Measurements from ENCODE around the gene PTPRM.

The PTPRM gene

GRCh38 chr18:7600036-7600435, 32.9 kb downstream of the PTPRM start:
- no peak for DNase-seq (ENCODE audit: low spot score)

- no peak for DNase-seq (ENCODE audit: low spot score)
Measured at GRCh38 chr18:7600528-7601245, 33.6 kb downstream of the PTPRM start.

DNA sequence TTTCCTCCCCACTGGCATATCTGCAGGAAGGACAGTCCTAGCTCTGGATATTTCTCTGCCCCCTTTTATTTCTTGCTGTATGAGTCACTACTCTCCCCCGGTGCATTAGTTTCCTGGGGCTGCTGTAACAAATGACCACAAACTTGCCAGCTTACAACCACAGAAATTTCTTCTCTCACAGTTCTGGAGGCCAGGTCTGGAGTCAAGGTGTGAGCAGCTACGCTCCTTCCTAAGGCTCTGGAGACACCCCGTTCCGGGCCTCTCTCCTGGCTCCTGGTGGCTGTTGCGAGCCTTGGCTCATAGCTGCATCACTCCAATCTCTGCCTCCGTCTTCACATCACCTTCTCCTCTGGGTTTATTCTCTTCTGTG, 34.1 kb downstream of the PTPRM start:
- no peak for DNase-seq (ENCODE audit: low spot score)

DNA sequence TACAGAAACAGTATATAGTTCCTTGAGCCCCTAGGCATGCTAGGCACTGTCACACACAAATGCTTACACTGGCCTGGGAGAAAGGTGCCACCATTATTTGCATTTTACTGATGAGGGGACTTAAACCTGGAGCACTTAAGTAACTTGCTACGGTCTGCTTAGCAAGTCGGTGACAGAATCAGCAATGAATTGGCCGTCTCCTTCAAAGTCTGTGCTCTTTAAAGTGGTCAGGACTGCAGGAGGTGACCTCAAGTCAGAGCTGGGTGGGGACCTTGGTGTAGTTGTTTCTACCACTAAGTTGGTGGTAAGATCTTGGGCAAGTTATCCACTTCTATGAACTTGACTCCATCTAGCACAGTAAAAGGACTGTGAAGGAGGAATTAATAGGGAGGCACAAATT, 34.8 kb downstream of the PTPRM start:
- DNase-seq (ENCODE audit: low spot score), result no peak

DNA sequence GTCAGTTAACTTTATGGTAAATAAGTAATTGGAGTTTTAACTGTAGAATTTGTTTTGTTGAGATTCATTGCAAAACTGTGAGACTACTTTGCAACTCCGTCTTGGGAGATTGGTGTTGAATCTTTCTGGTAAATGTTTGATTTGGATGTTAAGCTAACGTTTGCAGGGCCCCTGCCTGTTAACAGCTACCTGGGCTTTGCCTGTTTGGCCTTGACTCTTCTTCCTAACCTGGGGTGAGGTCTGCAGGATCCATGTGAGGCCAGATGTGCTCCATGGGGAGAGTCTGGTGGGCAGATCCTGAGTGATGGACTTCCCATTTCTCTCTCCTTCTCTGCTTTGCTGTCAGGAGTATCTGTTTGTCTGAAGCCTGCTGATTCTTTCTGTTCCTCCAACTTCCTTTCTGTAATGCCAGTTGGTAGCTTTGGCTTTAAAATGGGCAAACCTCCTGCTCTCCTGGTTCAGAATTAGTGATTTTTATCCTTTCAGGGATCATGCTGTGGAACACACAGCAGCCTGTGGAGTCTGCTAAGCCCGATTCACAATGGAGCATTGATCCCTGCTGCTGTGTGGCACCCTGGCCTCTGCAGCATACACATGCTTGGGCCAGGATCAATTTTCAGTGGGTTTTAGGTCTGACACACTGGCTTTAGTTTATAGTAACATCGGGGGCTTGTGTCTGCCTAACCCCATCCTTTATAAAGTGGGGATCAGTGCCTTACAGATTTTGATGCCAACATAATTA, 36.3 kb downstream of the PTPRM start:
- DNase-seq (ENCODE audit: low spot score), result peak; percentile 19

DNA sequence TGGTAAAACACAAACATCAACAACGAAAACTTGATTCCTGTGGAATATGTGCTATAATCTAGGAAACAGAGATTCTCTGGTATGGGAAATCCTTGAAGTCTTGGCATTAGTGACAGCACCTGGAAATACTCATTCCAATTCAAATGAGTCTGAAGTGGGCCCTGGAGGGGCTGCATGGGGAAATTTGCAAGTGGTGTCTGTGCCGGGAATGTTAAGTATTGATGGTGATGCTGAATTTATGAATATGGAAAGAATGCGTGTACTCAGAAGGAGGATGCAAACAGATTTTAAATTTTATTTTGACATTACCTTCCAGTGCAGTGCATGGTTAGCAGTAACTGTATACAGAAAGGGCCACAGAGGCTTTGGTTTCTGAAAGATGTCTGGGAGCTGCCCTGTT, 37.2 kb downstream of the PTPRM start:
- no peak for DNase-seq (ENCODE audit: low spot score)

DNA sequence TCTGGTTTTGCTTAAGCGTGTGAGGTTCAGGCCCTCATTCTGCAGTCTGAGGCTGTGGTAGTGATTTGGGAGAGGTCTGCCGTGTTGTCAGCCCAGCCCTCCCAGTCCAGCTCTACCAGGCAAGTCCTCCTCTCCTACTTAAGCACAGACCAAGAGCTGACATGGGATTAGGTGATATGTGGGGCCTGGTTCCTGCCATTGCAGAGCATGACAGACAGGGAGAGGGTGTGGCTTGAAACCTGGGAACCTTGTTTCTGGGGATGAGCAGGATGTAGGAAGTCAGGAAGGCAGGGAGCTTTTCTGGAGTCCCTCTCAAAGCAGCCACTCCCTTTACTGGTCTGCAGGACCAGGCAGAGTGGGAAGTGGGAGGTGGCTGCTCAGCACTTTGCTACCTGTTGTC, 38.6 kb downstream of the PTPRM start:
- no peak for DNase-seq (ENCODE audit: low spot score)

- no peak for DNase-seq (ENCODE audit: low spot score)
Measured at GRCh38 chr18:7607540-7608173, 40.5 kb downstream of the PTPRM start.

DNA sequence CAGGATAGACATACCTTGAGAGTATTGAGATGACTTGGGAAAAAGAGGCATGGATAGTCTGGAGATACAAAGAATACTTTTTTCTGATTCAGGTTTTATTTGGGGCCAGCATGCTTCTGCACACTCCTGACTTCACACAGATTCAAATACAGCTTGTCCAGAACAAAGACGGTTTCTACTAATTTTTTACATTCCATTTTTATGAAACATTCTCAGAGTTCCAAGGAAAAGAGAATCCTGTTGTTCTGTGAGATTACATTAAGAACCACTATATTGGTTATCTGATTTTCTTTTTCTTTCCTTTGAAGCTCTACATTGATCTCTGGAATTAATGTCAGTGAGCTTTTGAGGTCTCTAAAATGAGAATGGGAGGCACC, 41.0 kb downstream of the PTPRM start:
- DNase-seq (ENCODE audit: low spot score), result peak; percentile 62

DNA sequence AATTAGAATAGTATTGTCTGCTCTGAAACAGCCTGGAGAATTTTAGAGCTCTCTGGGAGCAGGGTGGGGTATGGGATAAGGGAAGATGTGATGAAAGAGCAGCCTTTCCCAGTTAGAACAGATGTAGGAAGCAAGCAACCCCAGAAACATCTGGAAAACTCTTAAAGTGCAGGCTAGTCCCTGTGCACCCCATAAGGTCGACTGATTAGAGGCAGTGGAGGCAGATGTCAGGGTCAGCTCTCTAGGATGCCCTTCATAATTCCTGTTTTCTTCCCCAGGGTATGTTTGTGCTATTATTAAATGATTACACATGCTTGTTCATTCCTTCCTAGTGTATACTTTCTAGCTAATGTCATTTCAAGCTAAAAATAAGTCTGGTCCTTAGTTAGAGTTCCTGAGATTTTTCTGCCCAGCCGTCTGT, 41.7 kb downstream of the PTPRM start:
- no peak for DNase-seq (ENCODE audit: low spot score)

DNA sequence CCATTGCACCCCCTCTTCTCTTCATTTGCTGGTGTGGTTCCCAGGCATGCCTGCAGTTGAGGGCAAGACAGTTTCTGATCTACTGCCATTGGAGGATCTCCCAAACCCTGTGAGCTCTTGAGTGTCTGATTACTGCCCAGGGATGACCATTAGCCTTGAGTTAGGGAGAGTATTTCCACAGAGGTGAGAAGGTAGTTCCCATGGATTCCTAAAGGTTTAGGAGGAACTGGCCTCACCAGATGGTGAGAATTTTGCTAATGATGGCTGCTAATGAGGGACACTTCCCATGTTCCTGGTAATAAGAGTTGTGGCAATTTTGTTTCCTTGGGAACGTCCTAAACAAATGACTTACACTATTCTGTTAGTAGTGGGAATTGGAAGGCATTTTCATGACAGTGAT, 42.5 kb downstream of the PTPRM start:
- DNase-seq (ENCODE audit: low spot score), result no peak

GRCh38 chr18:7614042-7614441, 46.9 kb downstream of the PTPRM start:
- DNase-seq (ENCODE audit: low spot score), result no peak

DNA sequence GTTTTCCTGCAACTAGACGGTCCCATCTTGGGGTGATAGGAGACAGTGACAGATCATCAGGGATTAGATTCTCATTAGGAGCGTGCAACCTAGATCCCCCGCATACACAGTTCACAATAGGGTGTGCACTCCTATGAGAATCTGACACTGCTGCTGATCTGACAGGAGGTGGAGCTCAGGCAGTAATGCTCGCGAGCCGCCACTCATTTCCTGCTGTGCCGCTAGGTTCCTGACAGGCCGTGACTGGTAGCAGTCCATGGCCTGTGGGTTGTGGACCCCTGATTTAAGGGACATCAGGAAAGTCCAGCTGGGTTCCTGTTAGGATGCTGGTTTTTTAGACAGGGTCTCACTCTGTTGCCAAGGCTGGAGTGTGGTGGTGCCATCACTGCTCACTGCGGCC, 48.7 kb downstream of the PTPRM start:
- DNase-seq (ENCODE audit: low spot score), result no peak

DNA sequence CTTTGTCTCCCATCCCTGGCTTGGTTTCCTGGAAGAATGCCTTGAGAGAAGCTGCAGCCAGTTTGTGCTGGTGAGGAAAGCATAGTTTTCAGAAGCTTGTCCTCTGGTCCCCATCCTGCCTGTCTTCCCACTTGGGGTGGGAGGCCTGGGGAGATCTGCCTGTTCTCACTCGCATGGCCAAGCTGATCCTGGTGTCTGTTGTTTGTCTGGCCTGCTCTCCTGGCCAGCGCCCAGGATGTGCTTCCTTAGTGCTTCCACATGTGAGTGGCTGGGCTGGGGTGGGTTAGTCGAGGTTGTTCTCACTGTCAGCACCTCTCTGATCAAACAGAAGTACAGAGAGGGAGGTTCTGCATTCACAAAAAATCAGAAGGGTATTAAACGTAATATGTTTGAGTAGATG, 49.5 kb downstream of the PTPRM start:
- no peak for DNase-seq (ENCODE audit: low spot score)

- DNase-seq (ENCODE audit: low spot score), result no peak
Measured at GRCh38 chr18:7617738-7618422, 50.8 kb downstream of the PTPRM start.

DNA sequence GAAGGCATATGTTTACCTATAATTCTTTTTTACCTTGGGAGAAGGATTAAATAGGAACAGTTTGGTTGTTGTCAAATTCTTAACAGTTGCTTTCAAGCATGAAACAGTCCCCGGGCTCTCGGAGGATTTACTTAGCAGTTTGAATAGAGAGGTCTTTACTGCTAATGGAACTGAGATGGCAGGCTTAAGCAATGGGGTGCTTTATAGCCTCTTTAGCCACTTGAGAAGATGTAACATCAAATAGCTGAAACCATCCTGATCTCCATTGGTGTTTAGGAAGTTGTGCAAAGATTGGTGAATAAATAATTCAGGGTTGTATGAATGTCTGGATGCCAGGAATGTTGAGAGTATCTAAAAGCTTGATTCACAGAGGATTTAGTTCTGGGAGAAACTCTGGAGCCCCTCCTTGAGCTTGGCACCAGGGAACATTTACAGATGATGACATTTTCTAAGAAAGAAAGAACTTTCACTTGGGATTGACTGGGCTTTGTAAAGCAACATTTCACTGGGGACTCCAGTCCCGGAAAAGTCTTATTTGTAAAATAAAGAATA, 51.9 kb downstream of the PTPRM start:
- DNase-seq (ENCODE audit: low spot score), result no peak

DNA sequence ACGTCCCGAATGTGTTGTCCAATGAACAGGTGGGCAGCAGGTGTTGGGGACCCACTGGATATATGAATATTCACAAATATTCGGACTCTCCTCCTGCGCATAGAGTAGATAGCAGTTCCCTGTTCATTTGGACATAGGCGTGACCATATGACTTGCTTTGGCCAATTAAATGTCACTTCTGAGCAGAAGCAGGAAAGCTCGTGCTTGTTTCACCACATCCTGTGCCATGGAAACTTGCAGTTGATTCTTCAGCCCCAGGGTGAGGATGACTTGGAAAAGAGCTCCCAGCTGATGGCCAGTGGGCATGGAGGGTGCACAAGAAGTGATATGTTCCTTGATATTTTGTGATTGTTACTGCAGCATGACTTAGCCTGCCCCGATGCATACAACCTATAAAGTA, 52.6 kb downstream of the PTPRM start:
- no peak for DNase-seq (ENCODE audit: low spot score)

DNA sequence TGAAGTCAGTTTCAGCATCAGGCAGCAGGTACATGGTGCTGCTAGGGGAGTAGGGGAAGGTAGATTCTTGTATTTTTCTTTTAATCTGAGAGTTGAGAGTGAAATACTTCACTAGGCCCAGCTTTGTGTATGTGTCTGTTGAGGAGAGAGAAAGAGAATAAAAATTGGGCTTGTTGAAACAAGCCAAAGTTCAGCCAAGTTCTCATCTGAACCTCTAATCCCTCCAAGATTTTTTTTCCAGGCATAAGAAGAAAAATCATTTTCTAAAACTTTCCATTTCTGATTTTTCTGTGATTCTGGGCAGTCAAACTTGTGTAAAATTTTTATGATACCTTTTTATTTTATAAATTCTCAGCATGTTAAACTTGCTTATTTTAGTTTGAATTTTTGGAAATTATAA, 55.6 kb downstream of the PTPRM start:
- DNase-seq (ENCODE audit: low spot score), result no peak

DNA sequence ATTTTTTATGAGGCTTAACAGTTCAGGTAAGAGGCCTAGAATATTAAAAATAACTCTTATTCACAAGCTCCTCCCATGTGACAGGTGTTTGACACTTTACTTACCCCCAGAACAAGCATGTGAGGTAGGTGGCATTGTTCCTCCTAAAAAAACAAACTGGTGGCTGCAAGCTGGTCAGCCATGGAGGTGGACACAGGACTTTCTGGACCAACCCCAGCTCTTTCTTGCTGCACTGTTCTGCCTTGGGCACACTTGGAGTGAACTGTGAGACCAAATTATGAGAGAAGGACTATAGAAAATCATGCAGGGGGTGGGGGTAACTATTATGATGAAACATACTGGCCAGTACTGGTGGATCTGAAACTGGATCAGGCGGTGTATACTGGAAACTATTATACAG, 56.6 kb downstream of the PTPRM start:
- no peak for DNase-seq (ENCODE audit: low spot score)

DNA sequence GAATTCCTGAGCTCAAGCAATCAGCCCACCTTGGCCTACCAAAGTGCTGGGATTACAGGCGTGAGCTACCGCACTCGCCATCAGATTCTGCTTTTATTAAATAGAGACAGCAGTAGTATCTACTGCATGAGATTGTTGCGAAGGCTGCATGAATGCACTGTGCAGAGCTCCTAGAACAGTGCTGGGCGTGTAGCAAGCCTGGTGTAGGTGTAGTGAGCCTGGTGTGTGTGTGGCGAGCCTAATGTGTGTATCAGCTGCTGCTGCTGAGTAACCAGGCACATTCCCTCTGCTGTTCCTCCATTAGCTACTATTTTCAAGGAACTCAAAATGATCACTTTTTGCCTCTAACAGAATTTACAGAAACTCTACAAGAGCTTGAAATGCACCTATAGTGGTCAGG, 57.6 kb downstream of the PTPRM start:
- no peak for DNase-seq (ENCODE audit: low spot score)

GRCh38 chr18:7626175-7626921, 59.2 kb downstream of the PTPRM start:
- no peak for DNase-seq (ENCODE audit: low spot score)

DNA sequence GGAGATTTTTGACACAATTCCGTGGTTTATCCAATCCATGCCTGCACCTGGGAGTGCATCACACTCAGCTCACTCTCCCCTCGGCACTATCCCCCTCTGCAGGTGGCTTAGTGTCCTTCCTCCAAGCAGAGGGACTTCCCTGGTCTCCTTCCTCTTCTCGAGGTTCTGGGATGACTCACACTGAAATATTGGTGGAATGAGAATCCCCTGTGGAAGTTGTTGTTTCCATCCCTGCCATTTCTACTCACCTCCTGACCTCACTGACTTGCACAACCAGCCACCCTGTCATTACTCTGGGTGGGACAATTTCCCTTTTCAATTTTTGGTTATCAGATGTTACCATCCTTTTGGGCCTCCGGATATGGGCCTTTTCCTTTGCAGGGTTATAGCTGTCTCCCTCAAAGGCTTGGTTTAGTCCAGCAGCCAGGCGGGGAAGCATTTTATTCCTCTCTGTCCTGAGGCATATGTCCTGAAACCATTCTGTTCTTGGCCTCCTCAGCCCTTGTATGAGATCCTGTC, 59.9 kb downstream of the PTPRM start:
- DNase-seq (ENCODE audit: low spot score), result no peak
